HG02852 (cell line): Measurements from ENCODE around the gene NSMCE1.
"Not testable (repeated sequence)": the region's sequence is repeated elsewhere in the genome, so short reads cannot be mapped to it uniquely, and the experiment has no call there.

Experiments
- ATAC-seq: cut with Tn5 transposase; IDR thresholded peaks from one replicate; pipeline ENCODE4 v1.9.1; 2021; ENCODE audit warnings: mild to moderate bottlenecking, moderate library complexity; ENCODE audit not compliant: unreplicated experiment

The NSMCE1 gene

DNA sequence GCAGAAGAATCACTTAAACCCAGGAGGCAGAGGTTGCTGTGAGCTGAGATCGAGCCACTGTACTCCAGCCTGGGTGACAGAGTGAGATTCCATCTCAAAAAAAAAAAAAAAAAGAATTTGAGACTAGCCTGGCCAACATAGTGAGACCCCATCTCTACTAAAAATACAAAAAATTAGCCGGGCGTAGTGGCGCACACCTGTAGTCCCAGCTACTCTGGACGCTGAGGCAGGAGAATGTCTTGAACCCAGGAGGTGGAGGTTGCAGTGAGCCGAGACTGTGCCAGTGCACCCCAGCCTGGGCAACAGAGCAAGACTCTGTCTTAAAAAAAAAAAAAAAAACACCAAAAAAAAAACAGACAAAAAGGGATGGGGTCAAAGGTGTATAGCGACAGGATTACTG is 4.1 kb upstream of the NSMCE1 start:
- not testable (repeated sequence) for ATAC-seq

DNA sequence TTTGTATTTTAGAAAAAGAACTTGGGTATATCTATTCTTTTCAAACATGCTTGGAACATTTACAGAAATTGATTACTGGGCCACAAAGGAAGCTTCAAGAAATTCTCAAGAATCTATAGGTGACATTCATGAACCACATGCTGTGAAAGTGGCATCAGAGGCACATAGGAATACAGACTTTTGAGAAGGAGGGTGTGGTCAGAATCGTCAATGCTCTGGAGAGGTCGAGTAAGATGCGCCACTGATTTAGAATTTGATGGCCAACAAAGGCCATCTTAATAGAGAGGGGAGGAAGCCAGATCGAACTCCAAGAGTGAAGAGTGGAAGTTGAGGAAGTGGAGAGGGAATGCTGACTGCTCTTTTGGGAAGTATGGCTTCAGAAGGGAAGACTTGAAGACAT is 3.5 kb upstream of the NSMCE1 start:
- no peak for ATAC-seq

GRCh38 chr16:27270349-27270748 is 1.8 kb upstream of the NSMCE1 start:
- ATAC-seq = no peak

DNA sequence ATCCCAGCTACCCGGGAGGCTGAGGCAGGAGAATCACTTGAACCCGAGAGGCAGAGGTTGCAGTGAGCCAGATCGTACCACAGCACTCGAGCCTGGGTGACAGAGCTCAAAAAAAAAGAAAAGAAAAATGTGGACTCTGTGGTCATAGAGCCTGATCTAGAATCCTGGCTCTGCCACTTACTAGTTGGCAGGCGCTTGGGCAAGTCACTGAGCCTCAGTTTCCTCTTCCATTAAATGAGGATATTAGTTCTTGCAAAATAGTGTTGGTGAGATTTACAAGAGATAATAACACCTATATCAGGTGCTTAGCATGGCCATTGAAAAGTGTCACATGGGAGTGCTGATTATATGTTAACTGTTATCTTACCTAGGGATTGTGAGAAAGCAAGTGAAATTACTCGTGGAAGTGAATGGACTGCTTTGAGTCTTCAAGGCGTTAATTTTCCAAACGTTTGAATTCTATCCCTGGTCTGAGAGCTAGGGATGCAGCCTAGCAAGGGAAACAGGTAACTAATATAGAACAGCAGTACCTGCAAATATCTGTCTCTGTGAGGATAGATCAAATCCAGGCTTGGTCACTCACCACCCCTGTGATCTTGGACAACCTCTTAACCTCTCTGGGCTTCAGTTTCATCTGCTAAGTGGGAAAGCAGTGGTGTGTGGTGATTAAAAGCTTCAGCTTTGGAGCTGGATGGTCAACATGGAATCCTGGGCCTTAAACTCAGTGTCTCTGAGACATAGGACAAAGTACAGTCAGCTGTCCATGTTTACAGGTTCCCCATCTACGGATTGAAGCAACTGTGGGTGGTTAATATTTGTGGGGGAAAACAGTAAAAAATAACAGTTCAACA is 953 bp upstream of the NSMCE1 start:
- no peak for ATAC-seq

DNA sequence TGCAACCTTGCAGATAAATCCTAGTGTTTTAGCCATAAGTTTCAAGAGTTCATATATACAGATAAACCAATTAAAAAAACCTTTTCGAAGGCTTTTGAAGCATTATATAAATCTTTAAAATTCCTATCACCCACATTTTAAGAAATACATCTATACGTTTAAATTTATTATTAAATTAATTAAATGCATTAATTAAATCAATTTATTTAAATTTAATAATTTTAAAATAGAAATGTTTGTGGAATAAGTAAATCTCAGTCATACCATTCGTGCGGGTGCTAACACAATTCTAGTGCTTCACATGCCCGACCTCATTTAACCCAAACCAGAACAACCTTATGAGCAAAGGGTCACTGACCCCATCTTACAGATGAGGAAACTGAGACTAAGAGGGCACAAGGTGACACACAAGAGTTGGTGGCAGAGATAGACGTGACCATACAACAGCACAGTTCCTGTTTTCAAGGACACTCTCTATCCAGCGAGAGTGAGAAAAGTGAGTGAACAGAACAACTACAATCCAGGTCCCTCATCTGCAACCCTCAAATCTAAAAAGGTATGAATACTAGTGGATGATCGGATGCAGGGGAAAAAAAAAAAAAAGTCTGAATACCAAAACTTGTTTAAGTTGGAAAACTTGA is 1.4 kb downstream of the NSMCE1 start:
- ATAC-seq = no peak

- ATAC-seq = no peak
Measured at GRCh38 chr16:27265982-27266381, 2.6 kb downstream of the NSMCE1 start.

GRCh38 chr16:27264151-27264550 is 4.4 kb downstream of the NSMCE1 start:
- ATAC-seq = no peak

GRCh38 chr16:27262904-27263423 is 5.6 kb downstream of the NSMCE1 start:
- ATAC-seq = not testable (repeated sequence)

DNA sequence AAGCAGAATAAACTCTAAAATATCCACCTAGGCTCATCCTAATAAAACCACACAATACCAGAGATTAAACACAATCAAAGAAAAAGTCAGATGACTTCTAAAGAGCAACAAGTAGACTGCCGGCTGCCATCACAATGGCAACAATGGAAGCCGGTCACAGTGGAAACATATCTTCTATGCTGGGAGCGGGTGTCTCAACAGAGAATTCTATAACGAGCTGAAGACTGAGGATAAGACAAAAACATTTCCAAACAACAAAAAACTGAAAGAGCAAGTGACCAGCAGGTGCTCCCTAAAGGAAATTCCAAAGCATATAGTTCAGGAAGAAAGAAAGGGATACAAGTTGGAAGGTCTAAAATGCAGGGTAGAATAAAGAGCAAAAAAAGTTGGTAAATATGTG is 8.9 kb downstream of the NSMCE1 start:
- ATAC-seq = no peak

DNA sequence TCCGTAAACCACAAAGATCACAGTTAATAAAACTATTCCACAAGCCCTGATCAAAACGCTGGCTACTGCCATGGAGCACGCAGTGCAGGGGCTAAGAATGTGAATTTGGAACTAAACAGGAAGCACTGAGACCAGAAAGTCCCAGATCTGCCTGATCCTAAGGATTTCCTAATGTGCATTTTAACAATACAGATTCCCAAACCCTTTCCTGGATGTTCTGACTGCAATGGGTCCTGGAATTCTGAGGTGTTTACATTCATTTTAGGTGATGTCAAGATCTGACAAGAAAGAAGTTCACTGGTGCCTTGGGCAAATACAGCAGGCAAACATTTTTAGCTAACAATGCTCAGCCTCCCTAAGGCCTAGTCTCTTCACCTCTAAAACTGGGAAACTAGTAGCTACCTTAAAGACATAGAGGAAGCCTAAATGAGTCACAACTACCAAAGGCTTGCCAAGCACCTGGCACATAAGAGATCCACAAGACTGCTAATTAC is 10.3 kb downstream of the NSMCE1 start:
- no peak for ATAC-seq

- ATAC-seq = no peak
Measured at GRCh38 chr16:27257271-27257670, 11.3 kb downstream of the NSMCE1 start.

DNA sequence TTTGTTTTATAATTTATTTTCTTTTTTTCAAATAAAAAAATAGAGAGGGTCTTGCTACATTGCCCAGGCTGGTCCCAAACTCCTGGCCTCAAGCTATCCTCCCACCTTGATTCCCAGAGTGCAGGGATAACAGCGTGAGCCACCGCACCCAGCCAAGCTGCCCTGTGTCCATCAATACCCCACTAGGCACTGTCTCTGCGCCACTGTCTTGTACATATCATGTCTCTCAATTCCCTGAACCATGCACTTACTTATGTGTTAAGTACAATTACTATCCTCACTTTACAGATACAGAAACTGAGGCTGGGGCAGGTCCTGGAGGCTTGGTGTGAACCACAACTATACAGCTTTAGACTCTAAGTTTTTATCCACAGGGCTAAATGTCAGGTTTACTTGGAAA is 11.7 kb downstream of the NSMCE1 start:
- ATAC-seq = no peak

- ATAC-seq = peak; percentile 75
Measured at GRCh38 chr16:27254262-27254811, 14.2 kb downstream of the NSMCE1 start.

- no peak for ATAC-seq
Measured at GRCh38 chr16:27253526-27253930, 15.0 kb downstream of the NSMCE1 start.

- ATAC-seq = no peak
Measured at GRCh38 chr16:27252206-27252585, 16.4 kb downstream of the NSMCE1 start.

- no peak for ATAC-seq
Measured at GRCh38 chr16:27251541-27252205, 16.9 kb downstream of the NSMCE1 start.

DNA sequence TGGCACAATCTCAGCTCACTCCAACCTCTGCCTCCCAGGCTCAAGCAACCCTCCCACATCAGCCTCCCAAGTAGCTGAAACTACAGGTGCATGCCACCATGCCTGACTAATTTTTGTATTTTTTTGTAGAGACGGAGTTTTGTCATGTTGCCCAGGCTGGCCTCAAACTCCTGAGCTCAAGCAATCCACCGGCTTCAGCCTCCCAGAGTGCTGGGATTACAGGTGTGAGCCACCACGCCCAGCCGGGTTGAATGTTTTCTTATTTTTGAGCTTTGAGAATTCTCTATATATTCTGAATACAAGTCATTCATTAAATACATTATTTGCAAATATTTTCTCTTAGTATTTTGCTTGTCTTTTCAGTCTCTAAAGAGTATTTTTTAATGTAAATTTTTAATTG is 19.7 kb downstream of the NSMCE1 start:
- ATAC-seq = not testable (repeated sequence)

DNA sequence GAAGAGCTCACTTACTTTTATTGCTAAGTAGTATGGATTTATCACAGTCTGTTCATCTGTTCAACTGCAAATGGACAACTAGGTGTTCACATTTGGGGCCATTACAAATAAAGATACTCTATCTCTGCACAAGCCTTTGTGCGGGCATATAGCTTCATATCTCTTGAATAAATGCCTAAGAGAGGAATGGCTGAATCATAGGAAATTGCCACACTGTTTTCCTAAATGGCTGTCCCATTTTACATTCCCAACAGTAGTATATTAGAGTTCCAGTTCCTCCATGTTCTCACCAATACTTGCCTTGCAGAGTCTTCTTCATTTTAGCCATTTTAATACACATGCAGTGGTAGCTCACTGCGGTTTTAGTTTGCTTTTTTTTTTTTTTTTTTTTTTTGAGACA is 20.5 kb downstream of the NSMCE1 start:
- ATAC-seq = no peak

- ATAC-seq = not testable (repeated sequence)
Measured at GRCh38 chr16:27247076-27247475, 21.5 kb downstream of the NSMCE1 start.

GRCh38 chr16:27246439-27246838 is 22.1 kb downstream of the NSMCE1 start:
- no peak for ATAC-seq
